HL-60 (cell line): ENCODE data around the gene GRIK2.

Experiments used
- DNase-seq, 2 experiments: peaks; one replicate each; pipeline ENCODE4 v3.0.0-alpha.2; 2010 to 2020; ENCODE audit warnings: low read depth in 1 of 2, low spot score in 1 of 2
- H3K27ac ChIP-seq: fragments of 250-450 bp; sonication (Bioruptor Pico); replicated peaks from 2 replicates; pipeline ENCODE4 v1.5.1; 2020; ENCODE audit warnings: mild to moderate bottlenecking, moderate library complexity
- H3K27me3 ChIP-seq: fragments of 250-450 bp; sonication (Bioruptor Pico); 2 replicates; pipeline ENCODE4 v1.5.1; 2021; ENCODE audit warnings: mild to moderate bottlenecking, moderate library complexity; ENCODE audit not compliant: insufficient read depth, poor library complexity, severe bottlenecking
- H3K4me3 ChIP-seq: replicated peaks from 2 replicates; pipeline ENCODE4 v1.5.1; 2011; ENCODE audit warnings: mild to moderate bottlenecking, control low read depth, low read length; ENCODE audit not compliant: insufficient read depth
- GABPA ChIP-seq: IDR thresholded peaks from 2 replicates; pipeline ENCODE4 v1.6.1; 2012; ENCODE audit warnings: low read depth
- POLR2AphosphoS5 ChIP-seq: IDR thresholded peaks from 2 replicates; pipeline ENCODE4 v1.6.1; 2012; ENCODE audit warnings: low read depth
- SPI1 ChIP-seq: IDR thresholded peaks from 2 replicates; pipeline ENCODE4 v1.6.1; 2012; ENCODE audit warnings: low read depth, mild to moderate bottlenecking, borderline replicate concordance
- TF ChIP-seq, protein P1 (sequence below): IDR thresholded peaks from 2 replicates; pipeline ENCODE4 v1.6.1; 2012; ENCODE audit warnings: low read depth; ENCODE audit not compliant: insufficient replicate concordance
- TF ChIP-seq, protein P2 (sequence below): IDR thresholded peaks from one replicate; pipeline ENCODE4 v1.5.1; 2011; ENCODE audit warnings: low read length, control low read depth, inconsistent platforms; ENCODE audit not compliant: insufficient read depth

GRIK2 gene

DNA sequence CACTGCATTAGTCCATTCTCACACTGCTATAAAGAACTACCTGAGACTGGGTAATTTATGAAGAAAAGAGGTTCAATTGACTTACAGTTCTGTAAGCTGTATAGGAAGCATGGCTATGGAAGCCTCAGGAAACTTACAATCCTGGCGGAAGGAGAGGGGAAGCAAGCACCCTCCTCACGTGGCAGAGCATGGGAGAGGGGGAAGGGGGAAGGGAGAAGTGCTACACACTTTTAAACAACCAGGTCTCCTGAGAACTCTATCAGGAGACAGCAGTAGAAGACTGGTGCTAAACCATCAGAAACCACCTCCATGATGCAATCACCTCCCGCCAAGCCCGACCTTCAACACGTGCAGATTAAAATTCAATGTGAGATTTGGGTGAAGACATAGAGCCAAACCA lies 494.0 kb downstream of the GRIK2 start:
- H3K4me3 ChIP-seq, result no peak overlapping the region
- no peak for DNase-seq
- TF ChIP-seq, protein P1, sequence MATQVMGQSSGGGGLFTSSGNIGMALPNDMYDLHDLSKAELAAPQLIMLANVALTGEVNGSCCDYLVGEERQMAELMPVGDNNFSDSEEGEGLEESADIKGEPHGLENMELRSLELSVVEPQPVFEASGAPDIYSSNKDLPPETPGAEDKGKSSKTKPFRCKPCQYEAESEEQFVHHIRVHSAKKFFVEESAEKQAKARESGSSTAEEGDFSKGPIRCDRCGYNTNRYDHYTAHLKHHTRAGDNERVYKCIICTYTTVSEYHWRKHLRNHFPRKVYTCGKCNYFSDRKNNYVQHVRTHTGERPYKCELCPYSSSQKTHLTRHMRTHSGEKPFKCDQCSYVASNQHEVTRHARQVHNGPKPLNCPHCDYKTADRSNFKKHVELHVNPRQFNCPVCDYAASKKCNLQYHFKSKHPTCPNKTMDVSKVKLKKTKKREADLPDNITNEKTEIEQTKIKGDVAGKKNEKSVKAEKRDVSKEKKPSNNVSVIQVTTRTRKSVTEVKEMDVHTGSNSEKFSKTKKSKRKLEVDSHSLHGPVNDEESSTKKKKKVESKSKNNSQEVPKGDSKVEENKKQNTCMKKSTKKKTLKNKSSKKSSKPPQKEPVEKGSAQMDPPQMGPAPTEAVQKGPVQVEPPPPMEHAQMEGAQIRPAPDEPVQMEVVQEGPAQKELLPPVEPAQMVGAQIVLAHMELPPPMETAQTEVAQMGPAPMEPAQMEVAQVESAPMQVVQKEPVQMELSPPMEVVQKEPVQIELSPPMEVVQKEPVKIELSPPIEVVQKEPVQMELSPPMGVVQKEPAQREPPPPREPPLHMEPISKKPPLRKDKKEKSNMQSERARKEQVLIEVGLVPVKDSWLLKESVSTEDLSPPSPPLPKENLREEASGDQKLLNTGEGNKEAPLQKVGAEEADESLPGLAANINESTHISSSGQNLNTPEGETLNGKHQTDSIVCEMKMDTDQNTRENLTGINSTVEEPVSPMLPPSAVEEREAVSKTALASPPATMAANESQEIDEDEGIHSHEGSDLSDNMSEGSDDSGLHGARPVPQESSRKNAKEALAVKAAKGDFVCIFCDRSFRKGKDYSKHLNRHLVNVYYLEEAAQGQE, result no peak
- TF ChIP-seq, protein P2, sequence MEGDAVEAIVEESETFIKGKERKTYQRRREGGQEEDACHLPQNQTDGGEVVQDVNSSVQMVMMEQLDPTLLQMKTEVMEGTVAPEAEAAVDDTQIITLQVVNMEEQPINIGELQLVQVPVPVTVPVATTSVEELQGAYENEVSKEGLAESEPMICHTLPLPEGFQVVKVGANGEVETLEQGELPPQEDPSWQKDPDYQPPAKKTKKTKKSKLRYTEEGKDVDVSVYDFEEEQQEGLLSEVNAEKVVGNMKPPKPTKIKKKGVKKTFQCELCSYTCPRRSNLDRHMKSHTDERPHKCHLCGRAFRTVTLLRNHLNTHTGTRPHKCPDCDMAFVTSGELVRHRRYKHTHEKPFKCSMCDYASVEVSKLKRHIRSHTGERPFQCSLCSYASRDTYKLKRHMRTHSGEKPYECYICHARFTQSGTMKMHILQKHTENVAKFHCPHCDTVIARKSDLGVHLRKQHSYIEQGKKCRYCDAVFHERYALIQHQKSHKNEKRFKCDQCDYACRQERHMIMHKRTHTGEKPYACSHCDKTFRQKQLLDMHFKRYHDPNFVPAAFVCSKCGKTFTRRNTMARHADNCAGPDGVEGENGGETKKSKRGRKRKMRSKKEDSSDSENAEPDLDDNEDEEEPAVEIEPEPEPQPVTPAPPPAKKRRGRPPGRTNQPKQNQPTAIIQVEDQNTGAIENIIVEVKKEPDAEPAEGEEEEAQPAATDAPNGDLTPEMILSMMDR, result no peak
- TF ChIP-seq GABPA (no peak), POLR2AphosphoS5 (no peak), SPI1 (no peak)
- H3K27me3 ChIP-seq, result no peaks in the 10 kb centered on the region
- no peak overlapping the region for H3K27ac ChIP-seq

DNA sequence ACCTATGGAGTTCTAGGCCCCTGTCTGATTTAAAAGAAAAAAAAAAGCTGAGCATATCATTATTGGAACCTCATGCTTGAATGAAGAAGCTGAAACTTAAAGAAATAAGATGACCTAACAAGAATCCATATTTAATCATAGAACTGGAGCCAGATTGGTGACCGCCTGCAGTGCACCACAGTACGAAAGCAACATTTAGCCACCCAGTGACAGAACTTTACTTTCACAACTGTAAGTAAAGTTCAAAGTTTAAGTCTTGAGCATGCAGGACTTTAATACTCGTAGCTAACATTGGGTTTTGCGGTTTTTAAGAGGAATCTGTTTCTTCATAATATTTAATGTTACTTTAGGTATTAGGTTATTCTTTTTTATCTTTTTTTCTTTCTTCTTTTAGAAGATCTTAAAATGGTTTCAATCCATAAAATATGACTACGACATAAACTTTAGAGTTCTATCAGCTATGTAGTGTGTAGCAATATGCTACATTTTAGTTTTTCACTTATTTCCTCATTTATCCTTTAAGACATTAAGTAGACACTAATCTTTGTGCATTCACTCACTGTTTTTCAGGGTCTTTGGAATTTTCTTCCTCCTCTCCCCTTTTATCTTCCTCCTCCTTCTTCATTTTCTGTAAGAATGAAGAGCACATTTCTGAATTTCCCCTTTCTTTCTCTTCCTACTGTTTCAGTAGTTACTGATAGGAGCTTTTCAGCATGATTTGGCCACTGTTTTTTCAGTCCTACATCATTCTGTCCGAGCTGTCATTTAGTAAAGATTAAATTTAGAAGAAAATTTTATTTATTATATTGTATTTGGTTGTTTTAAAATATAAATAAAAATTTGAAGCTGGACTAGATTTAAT lies 514.1 kb downstream of the GRIK2 start:
- DNase-seq, result no peak
- Histone ChIP-seq H3K4me3 (no peak overlapping the region), H3K27ac (no peak overlapping the region)

DNA sequence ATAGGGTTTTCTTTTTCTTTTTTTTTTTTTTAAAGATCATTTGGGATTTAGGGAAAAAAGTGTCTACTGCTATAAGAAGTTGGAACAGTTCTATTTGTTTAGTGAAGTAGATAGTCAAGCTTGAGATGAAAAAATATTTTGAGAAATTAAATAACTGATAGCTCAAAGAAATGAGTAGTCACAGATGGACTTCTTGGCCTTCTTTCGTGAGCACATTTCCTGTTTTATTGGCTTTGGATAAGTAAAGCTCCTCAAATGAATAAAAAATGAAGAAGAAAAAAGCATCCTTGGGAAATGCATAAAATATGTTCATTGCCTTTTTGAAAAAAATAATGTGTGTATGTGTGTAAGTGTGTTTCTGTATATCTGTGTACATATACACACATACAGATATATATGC lies 515.9 kb downstream of the GRIK2 start:
- no peak overlapping the region for H3K27ac ChIP-seq
- DNase-seq, result no peak
- TF ChIP-seq GABPA (no peak), SPI1 (no peak), POLR2AphosphoS5 (no peak)
- TF ChIP-seq, protein P2, result no peak
- TF ChIP-seq, protein P1, result no peak
- H3K4me3 ChIP-seq, result no peak overlapping the region
- H3K27me3 ChIP-seq, result no peaks in the 10 kb centered on the region

More for the DNA sequence above, 514.1 kb downstream of the GRIK2 start:
- no peak for TF ChIP-seq POLR2AphosphoS5
- TF ChIP-seq, protein P2, result no peak
- TF ChIP-seq, protein P1, result no peak
- H3K27me3 ChIP-seq, result no peaks in the 10 kb centered on the region
